ENCODE results near the gene NOX5.

- no peak for TF ChIP-seq CTCF (IDR thresholded peaks at IDR 0.05)
- TF ChIP-seq PHF8 (IDR thresholded peaks at IDR 0.05; ENCODE audit: borderline replicate concordance, low read depth): no peak
These were observed 84.3 kb downstream of the NOX5 start for GRCh38 chr15:69098771-69099170.

All from A549 (cell line).